ENCODE data around the gene CCDC167. TPM values are rescaled to one million over a fixed set of nuclear protein-coding genes. Genes with fewer than 3 reads are reported as not detected.

The CCDC167 gene
- total RNA-seq, 1 donor from 2014 or later = 24.1 TPM

DNA sequence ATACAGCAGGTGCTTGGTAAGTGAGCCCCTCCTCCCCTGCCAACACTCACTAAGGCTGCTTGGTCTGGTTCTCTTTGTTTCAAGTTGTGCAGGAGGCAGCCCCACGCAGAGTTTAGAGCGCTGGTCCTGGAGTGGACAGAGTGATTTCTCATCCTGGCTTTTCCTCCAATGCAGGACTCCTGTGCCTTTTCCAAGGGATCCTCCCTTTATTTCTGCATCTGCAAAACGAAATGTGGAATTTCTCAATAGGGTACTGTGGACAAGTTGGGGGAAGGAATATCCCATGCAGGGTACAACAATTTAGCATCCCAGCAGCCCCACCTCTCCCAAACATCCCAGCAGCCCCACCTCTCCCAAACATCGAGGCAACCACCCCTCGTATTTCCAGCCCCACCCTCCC is 30.6 kb upstream of the CCDC167 start:
- no peak for DNase-seq (ENCODE audit: low read depth, low spot score)

- DNase-seq (ENCODE audit: low read depth, low spot score) = no peak
Measured at GRCh38 chr6:37528541-37528940, 28.8 kb upstream of the CCDC167 start.

DNA sequence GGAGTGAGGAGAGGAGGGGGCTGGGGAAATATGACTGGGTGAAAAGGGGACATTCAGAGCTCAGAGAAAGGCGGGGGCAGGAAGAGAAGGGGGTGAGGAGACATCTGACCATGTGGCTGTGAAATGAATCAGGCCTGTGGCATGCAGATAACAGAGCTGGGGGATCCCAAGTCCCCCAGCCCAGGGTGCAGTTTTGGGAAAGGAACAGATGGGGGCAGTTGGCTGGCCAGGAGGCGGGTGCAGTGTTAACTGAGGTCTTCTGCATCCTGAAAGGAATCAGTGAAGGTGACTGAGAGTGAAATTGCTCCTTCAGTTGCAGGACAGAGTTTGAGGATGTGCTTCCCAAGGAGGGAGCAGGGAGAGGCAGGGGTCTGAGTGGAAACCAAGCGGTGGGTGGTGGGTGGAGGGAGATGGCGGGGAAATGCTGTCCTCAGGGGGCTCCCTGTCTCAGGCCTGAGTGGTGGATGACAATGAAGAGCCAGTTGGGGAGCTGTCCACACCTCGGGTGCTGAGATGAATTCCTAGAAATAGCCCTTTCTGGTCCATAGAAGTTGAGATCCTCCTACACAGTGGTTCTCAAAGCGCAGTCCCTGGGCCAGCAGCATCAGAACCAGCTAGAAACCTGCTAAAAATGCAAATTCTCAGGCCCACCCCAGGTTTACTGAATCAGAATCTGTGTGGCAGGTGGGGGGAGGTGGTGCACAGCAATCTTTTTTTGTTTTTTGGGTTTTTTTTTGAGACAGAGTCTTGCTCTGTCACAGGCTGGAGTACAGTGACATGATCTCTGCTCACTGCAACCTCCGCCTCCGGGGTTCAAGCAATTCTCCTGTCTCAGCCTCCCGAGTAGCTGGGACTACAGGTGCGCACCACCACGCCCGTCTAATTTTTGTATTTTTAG is 26.0 kb upstream of the CCDC167 start:
- DNase-seq (ENCODE audit: low read depth, low spot score) = no peak

- no peak for DNase-seq (ENCODE audit: low read depth, low spot score)
Measured at GRCh38 chr6:37524970-37525318, 25.3 kb upstream of the CCDC167 start.

GRCh38 chr6:37524025-37524969 is 24.6 kb upstream of the CCDC167 start:
- DNase-seq (ENCODE audit: low read depth, low spot score) = peak; percentile 40

GRCh38 chr6:37523412-37523811 is 23.7 kb upstream of the CCDC167 start:
- DNase-seq (ENCODE audit: low read depth, low spot score) = no peak

GRCh38 chr6:37522836-37523235 is 23.1 kb upstream of the CCDC167 start:
- no peak for DNase-seq (ENCODE audit: low read depth, low spot score)

DNA sequence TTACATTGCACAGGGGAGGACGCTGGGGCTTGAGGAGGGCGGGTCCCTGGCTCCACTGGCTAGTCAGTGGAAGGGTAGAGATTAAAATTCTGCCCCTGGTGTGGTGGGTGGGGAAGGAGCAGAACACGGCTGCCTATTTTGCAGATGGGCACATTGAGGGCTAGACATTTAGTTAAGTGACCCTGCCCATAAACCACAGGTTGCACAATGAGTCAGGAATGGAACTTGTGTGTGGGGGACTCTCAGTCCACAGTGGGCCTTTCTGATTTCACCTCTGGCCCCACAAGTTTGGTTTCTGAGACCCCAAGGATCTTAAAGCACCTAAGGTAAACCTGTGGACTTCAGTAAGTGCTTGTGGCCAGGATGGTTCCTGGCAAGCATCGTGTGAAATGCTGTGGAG is 22.0 kb upstream of the CCDC167 start:
- DNase-seq (ENCODE audit: low read depth, low spot score) = no peak

- no peak for DNase-seq (ENCODE audit: low read depth, low spot score)
Measured at GRCh38 chr6:37520926-37521325, 21.2 kb upstream of the CCDC167 start.

- DNase-seq (ENCODE audit: low read depth, low spot score) = no peak
Measured at GRCh38 chr6:37519461-37519860, 19.8 kb upstream of the CCDC167 start.

- DNase-seq (ENCODE audit: low read depth, low spot score) = no peak
Measured at GRCh38 chr6:37518116-37518515, 18.4 kb upstream of the CCDC167 start.

GRCh38 chr6:37517411-37517812 is 17.7 kb upstream of the CCDC167 start:
- DNase-seq (ENCODE audit: low read depth, low spot score) = no peak

GRCh38 chr6:37516920-37517405 is 17.3 kb upstream of the CCDC167 start:
- no peak for DNase-seq (ENCODE audit: low read depth, low spot score)

GRCh38 chr6:37516076-37516919 is 16.6 kb upstream of the CCDC167 start:
- no peak for DNase-seq (ENCODE audit: low read depth, low spot score)

DNA sequence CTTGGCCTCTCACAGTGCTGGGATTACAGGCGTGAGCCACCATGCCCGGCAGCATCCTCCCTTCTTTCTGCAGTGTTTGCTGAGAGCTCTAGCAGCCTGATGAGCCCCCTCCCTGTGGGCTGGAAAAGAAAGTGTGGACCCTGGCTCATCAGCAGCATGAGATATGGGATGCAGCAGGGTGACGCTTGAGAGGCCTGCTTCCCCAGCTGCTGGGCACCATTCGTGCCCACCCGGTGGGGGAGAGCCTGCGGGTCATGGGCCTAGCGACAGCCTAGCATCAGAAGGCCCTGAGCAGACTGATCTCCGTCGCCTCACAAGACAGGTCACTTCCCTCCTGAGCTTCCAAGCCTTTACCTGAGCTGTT is 16.0 kb upstream of the CCDC167 start:
- DNase-seq (ENCODE audit: low read depth, low spot score) = no peak

DNA sequence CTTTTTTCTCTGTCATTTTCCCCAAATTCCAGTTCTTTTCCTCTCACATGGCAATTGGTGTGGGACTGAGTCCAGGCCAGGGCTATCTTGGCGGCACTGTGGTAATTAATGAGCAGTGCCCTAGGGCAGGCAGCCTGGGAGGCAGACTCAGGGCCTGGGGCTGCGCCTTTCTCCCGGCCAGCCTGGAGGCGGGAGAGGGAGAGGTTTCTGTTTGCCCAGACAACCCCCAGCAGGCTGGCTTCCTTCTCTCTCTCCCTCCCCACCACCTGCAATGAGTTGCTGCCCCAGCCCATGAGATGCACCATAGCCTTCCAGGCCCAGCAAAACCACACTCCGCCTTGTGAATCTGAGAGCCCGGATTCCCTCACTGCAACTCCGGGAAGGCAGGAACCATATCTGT is 15.1 kb upstream of the CCDC167 start:
- DNase-seq (ENCODE audit: low read depth, low spot score) = no peak

GRCh38 chr6:37514321-37514771 is 14.7 kb upstream of the CCDC167 start:
- DNase-seq (ENCODE audit: low read depth, low spot score) = no peak

DNA sequence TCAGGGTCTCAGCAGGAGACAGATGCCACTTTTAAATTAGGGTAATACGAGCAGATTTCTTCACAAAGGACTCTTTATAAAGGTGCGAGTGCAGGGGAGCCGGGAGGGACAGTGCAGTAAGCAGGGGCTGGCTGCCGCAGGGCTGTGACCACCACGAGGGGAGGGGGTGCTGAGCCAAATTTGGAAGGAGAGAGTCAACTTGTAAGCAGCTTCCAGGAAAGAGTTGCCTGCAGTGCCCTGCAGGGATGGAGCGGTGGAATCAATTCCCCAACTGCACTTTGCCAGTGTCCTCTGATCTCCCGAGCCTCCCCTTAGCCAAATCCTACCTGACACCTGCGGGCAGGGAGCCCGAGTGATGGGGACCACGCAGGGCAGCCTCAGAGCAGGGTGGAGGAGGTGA is 13.9 kb upstream of the CCDC167 start:
- DNase-seq (ENCODE audit: low read depth, low spot score) = no peak

- no peak for DNase-seq (ENCODE audit: low read depth, low spot score)
Measured at GRCh38 chr6:37513155-37513554, 13.5 kb upstream of the CCDC167 start.

- DNase-seq (ENCODE audit: low read depth, low spot score) = no peak
Measured at GRCh38 chr6:37512400-37513011, 12.8 kb upstream of the CCDC167 start.

DNA sequence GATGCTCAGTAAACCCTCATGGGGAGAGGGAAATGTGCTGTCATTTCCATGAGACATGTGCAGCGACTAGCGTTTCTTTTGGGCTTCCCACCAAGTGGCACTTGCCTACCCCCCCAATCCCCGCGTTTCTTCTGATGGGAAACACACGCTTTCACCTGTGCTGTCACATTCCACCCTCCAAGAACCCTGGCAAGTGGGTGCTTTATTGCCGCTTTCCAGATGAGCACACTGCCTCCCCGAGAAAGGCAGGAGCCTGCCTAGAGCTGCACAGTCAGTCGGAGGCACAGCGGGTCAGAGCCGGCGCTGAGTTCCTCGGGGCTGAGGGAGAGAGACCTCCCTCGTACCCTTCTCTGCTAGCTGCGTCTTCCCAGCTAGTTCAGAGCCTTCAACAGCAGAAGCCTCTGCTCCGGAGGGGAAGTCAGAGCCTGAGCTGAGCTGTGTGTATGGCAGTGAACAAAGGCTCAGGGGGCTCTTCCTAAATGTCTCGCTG is 12.3 kb upstream of the CCDC167 start:
- DNase-seq (ENCODE audit: low read depth, low spot score) = no peak

Measured in pulmonary artery endothelial cell (primary cell).